Right ventricle myocardium inferior (tissue), 1 donor: Measurements from ENCODE around the gene SLC39A10. TPM values are rescaled to one million over a fixed set of nuclear protein-coding genes. Genes with fewer than 3 reads are reported as not detected.

Source experiments
- ATAC-seq: fragments of 200-7000 bp; cut with Tn5 transposase; one replicate; pipeline ENCODE4 v1.9.1; 2020; ENCODE audit warnings: mild to moderate bottlenecking, moderate library complexity
- DNase-seq: peaks from one replicate; pipeline ENCODE4 v3.0.0; 2021; ENCODE audit errors: missing footprints
- intact Hi-C: fragments of 100-400 bp; cut with DNase I; formaldehyde crosslinking; loops from one replicate; pipeline ENCODE4 v1.11.0; 2022
- total RNA-seq: library from RNA; stranded (reverse); fragmentation: NEBNext Ultra II Directional; extraction: Animal tissue kit (Norgen Biotek cat#: 25700); gene quantifications from one replicate; pipeline ENCODE4 v1.2.1, GENCODE V29; 2021
- donor health status: DM: no; HTN: yes; CAD: no; lungs with severe emphysema.

SLC39A10 gene
- total RNA-seq, 1 donor from 2014 or later: 7.1 TPM

GRCh38 chr2:195759877-195760276 is 102.9 kb downstream of the SLC39A10 start:
- ATAC-seq (no peak), DNase-seq (no peak)
- intact Hi-C loops: no loop called here

- intact Hi-C loops: no loop called here
- DNase-seq: no peak
- no peak for ATAC-seq
These were observed 106.8 kb downstream of the SLC39A10 start for GRCh38 chr2:195763866-195764265.

- intact Hi-C loops: no loop called here
- DNase-seq (no peak), ATAC-seq (no peak)
These were observed 109.7 kb downstream of the SLC39A10 start for GRCh38 chr2:195766691-195767090.

GRCh38 chr2:195768431-195768830 is 111.4 kb downstream of the SLC39A10 start:
- ATAC-seq (no peak), DNase-seq (no peak)
- intact Hi-C loops: no loop called here

GRCh38 chr2:195769975-195770374 is 112.9 kb downstream of the SLC39A10 start:
- intact Hi-C loops: no loop called here
- ATAC-seq (no peak), DNase-seq (no peak)

GRCh38 chr2:195779491-195779890 is 122.5 kb downstream of the SLC39A10 start:
- intact Hi-C loops: no loop called here
- ATAC-seq: no peak
- no peak for DNase-seq

- DNase-seq: no peak
- ATAC-seq: no peak
- intact Hi-C loops: no loop called here
These were observed 125.1 kb downstream of the SLC39A10 start for GRCh38 chr2:195782156-195782555.
